GM19463 (cell line): ENCODE measurements around the gene MSI1.
"Not testable (repeated sequence)": the region's sequence is repeated elsewhere in the genome, so short reads cannot be mapped to it uniquely, and the experiment has no call there.

Source experiments
- ATAC-seq: cut with Tn5 transposase; IDR thresholded peaks from one replicate; pipeline ENCODE4 v1.9.1; 2021; ENCODE audit warnings: mild to moderate bottlenecking, moderate library complexity; ENCODE audit not compliant: unreplicated experiment

The MSI1 gene

DNA sequence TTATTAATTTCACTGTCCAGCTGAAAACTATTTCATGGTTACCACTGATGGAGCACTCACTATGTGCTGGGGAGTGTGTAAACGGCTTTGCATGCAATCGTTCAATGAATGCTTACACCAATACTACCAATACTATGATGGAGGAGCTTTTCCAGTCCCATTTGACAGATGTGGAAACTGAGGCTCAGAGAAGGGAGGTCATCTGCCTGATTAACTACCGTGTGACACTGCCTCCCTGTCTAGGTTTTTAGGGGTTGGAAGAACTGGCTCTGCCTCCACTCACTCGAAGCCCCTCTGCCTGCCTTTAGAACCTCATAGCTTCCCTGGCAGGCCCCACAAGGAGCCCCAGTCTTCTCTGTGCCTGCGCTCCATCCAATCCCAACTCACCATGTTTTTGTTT, 11.9 kb downstream of the MSI1 start:
- no peak for ATAC-seq

DNA sequence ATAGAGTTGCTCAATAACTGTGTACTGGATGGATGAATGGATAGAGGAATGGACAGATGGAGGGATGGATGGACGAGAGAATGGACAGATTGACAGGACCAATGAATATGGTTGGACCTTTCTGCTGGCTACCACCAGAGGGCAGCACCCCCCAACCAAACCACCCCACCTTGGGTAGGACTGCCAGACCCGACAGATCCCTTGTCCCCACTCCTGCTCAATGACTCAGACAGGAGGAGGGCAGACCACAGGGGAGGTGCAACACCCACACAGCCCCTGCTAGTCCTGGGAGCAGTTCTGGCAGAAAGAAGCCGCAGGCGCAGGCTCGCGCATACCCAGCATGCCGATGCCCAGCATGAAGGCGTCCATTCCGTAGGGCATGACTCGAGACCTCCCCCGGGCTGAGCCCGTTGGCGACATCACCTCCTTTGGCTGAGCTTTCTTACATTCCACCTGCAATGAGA, 12.4 kb downstream of the MSI1 start:
- ATAC-seq, result no peak

DNA sequence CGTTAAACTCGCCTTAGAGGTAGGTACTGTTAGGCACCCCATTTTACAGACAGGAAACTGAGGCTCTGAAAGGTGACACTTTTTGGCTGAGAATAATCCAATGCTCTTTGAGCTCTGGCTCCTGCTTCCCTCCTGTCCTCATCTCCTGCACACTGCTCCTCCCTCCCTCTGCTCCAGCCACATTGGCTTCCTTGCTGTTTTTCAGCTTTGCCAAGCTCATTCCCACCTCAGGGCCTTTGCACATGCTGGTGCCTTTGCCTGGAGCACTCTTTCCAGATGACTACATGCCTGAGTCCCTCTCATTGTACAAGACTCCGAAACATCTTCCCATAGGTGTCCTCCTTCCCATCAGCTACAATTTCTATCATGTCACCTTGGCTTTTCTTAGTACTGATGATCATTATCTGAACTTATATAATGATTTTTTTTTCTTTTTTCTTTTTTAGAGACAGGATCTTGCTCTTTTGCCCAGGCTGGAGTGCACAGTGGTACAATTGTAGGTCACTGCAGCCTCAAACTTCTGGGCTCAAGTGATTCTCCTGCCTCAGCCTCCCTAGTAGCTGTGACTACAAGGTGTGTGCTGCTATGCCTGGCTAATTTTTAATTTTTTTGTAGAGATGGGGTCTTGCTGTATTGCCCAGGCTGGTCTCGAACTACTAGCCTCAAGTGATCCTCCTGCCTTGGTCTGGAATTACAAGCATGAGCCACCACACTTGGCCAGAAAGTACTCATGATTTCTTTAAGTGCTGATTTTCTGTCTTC, 15.2 kb downstream of the MSI1 start:
- ATAC-seq, result no peak

DNA sequence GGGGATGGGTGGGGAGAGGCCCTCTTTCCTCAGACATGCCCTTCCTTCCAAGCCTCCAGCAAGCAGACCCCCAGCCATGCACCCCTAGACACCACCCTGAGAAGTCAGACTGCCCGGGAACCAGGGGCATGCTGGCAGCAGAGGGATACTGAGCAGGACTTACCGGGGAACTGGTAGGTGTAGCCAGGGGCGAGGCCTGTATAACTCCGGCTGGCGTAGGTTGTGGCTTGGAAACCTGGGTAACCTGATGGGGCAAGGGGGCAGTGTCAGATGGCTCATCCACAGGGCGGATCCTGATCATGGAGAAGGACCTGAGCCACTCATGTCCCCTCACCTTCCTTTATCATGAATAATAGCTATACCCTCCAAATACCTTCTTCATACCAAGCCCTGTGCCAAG, 15.8 kb downstream of the MSI1 start:
- ATAC-seq, result no peak

DNA sequence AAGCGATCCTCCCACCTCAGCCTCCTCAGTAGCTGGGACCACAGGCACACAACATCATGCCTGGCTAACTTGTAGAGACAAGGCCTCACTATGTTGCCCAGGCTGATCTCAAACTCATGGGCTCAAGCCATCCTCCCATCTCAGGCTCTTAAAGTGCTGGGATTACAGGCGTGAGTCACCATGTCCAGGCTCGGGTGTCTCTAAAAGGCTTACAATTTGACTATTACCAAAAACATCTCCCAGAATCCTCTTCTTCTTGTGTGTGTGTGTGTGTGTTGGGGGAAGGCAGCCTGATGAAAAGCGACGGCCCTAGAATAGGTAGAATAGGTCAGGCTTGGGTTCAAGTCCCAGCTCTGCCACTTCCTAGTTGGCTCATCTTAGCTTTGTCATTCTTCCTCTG, 16.8 kb downstream of the MSI1 start:
- ATAC-seq, result no peak

DNA sequence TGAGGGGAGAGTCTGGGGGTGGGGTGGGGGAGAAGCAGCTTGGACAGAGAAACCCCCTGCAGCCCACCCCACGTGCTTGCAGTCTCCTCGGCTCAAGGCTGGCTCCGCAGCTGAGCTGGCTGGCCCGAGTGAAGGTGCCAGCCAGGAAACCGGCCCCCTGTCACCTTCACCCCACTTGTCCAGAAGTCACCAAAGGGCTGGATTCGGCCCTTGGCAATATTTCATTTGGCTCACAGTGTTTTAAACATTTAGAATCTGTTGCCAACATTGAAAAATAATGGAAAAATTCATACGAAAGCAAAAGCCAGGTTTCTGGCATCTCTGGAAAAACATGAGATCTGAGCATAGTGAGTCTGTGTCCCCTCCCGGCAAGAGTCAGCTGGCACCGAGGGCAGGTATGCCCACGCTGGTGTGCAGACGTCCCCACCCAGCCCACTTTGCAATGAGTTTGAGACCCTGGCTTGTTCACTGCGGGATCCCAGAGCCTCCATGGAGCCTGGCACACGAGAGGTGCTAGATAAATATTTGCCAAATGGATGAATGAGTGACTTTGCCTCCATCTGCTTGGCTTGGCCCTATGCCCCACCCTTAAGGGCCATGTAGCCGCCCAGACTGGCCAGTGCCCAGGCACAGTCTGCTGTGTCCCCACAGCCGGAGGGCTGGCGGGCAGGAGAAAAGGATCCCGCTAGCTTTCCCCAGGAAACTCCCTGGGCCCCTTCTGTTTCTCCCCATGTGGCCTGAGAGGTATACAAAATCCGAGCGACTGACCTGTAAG, 18.2 kb downstream of the MSI1 start:
- ATAC-seq, result no peak

DNA sequence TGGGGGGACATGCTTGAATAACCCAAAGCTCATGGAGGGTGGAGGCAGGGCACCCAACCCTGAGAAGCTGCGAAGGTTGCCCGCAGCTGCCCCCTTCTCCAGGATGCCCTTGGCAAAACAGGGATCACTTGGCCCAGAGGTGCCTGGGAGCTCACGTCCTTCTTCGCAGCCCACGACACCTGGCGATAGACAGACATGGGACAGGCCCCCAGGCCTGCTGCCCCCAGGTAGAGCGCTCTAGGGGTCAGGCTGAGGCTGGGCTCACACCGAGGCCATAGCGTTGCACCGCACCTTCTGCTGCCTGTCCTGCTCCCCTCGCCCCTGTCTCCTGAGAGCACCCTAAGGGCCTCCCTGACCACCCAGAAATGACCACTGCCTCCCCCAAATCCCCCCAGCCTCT, 21.2 kb downstream of the MSI1 start:
- ATAC-seq, result no peak

DNA sequence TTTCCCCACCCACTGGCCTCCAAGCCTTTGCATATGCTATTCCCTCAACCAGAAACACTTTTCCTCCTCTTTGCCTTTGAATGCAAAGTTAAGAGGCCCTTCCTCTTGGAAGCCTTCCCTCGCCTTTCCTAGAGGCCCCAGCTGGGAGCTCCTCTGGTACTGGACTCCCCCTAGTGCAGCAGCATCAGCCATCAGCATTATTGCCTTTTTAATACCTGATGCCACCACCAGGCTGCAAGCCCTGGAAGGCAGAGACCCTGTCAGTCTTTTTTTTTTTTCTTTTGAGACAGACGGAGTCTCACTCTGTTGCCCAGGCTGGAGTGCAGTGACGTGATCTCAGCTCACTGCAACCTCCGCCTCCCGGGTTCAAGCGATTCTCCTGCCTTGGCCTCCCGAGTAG, 22.3 kb downstream of the MSI1 start:
- no peak for ATAC-seq

DNA sequence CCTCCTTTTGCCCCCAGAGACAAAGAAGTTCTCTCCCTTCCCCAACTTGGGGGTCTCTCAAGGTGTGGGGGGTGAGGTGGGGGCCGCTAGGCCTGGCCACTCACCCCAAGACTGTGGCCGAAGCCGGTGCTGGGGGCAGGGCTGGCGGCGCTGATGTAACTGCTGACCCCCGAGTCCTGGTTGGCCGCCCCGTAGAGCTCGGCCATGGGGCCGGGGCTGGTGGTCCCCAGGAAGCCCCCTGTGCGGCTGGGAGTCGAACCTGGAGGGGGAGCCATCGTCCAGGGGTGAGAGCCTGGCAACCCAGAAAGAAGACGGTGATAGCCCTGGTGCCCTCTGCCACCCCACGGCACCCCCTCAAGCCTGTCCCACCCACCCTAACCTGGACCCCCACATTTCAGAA, 22.9 kb downstream of the MSI1 start:
- ATAC-seq, result no peak

DNA sequence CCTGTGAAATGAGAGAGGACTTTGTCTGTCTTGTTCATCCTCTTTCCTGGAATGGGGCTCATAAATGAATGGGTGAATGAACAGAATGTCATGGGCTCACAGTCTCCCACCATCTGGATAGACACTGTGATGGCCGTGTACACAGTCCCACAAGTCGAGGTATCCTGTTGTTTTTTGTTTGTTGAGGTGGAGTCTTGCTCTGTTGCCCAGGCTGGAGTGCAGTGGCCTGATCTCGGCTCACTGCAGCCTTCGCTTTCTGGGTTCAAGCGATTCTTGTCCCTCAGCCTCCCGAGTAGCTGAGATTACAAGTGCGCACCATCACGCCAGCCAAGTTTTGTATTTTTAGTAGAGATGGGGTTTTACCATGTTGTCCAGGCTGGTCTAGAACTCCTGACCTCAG, 25.3 kb downstream of the MSI1 start:
- no peak for ATAC-seq

DNA sequence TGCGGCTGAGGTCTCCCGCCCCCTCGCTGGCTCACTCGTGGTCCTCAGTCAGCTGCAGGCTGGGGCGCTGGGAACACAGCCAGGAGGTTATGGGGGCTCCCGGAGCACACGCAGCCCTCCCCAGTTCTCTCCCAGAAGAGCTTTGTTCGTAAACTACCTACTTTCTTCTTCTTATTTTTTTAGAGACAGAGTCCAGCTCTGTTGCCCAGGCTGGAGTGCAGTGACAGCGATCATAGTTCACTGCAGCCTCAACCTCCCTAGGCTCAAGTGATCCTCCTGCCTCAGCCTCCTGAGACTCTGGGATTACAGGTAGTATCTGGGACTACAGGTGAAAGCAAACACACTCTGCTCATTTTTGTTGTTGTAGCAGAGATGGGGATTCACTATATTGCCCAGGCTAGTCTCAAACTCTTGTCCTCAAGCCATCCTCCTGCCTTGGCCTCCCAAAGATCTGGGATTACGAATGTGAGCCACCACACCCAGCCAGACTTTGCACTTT, 25.9 kb downstream of the MSI1 start:
- ATAC-seq, result no peak

DNA sequence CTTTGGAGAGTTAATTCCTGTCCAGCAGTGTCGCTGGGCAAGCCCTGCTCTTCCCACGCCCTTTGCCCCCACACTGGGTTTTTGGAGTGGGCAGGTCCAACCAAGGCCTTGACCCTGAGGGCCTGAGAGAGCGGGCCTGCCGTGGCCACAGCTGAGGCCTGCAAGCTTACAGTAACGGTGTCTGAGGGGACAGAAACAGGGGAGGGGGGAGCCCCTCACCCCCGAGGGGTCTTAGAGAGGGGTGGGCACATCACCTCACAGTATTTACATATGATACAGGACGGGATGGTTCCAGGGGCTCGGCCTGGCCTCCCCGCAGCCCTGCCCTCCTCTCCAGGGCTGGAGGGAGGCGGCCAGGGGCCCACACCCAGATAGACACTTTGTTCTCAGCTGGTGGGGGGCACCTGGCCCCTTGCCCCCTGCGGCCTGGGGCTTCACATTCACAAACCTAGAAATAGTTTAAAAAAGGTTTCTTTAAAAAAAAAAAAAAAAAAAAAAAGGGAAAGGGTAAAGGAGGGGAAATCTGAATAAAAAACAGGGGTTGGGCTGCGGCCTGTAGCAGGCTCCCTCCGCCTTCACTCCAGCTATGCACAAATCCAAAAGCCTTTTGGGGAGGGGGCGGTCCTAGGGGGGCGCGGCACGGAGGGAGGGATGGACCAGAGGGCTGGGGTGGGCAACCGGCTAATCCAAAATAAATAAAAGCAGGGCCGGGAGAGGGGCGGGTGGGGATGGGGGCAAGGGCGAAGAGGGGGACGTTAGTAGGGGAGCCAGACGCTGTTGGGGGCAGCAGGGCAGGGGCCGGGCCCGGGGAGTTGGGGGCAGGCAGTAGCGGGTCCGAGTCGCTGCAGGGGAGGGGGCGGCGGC, 26.6 kb downstream of the MSI1 start:
- no peak for ATAC-seq

DNA sequence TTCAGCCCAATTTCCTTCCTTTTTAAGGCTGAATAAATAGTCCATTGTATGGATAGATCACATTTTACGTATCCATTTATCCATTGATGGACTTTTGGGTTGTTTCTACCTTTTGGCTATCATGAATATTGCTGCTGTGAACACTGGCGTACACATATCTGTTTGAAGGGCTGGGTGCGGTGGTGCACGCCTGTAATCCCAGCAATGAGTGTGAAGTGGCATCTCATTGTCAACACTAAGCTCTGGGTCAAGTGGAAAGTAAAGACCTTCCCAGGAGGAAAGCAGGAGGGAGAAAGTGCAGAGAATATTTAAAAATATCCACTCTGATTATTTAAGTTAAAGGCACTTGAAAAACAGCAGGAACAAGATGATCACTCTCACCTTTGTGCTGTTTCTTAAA, 29.7 kb downstream of the MSI1 start:
- ATAC-seq, result no peak

DNA sequence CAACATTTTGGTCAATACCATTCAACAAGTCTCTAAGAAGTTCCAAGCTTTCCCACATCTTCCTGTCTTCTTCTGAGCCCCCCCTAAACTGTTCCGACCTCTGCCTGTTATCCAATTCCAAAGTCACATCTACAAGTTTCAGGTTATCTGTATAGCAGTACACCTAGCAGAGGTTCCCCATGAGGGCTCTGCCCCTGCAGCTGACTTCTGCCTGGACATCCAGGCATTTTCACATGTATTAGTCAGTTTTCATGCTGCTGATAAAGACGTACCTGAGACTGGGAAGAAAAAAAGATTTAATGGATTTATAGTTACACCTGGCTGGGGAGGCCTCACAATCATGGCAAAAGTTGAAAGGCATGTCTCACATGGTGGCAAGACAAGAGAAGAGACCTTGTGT, 31.2 kb downstream of the MSI1 start:
- no peak for ATAC-seq

DNA sequence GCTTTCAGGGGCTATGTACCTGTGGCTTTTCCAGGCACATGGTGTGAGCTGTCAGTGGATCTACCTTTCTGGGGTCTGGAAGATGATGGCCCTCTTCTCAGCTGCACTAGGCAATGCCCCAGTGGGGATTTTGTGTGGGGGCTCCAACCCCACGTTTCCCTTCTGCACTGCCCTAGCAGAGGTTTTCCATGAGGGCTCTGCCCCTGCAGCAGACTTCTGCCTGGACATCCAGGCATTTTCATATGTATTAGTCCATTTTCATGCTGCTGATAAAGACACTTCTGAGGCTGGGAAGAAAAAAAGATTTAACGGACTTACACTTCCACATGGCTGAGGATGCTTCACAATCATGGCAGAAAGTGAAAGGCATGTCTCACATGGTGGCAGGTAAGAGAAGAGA, 32.6 kb downstream of the MSI1 start:
- not testable (repeated sequence) for ATAC-seq

DNA sequence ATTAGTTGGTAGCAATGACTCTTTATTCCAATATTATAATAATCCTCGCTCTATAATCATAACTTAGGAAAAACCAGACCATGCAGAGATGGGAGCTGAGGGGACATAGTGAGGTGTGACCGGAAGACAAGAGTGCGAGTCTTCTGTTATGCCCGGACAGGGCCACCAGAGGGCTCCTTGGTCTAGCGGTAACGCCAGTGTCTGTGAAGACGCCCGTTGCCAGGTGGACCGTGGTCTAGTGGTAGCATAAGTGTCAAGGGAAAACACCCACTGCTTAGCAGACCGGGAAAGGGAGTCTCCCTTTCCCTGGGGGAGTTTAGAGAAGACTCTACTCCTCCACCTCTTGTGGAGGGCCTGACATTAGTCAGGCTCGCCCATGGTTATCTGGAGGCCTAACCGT, 33.5 kb downstream of the MSI1 start:
- ATAC-seq, result not testable (repeated sequence)

DNA sequence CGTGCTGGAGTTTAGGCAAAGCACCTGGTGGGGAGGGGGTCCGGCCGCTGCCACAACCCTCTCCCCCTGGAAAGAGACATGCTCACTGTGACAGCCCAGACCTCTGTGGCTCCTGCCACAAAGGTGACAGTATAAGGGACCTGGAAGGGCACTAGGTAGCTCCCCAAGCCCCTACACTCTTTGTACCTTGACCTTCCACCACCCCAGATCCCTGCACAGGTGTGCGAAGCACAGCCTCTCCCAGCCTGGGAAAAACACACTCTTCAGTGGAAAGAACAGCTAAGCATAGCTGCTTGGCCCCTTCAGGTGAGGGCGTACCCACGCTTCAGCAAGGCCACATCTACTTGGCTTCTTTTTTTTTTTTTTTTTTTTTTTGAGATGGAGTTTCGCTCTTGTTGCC, 36.4 kb downstream of the MSI1 start:
- ATAC-seq, result no peak

DNA sequence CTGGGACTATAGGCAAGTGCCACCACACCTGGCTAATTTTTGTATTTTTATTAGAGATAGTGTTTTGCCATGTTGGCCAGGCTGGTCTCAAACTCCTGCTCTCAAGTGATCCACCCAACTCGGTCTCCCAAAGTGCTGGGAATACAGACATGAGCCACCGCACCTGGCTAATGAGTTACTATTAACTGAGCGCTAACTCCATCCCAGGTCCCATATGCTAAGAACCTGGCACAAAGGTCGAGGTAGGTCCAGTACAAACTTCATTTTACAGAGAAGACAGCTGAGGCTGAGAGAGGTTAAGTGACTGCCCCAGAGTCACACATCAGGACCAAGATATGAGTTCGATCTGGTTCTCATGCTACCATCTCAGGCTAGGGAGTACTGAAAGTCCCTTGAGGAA, 36.9 kb downstream of the MSI1 start:
- no peak for ATAC-seq

DNA sequence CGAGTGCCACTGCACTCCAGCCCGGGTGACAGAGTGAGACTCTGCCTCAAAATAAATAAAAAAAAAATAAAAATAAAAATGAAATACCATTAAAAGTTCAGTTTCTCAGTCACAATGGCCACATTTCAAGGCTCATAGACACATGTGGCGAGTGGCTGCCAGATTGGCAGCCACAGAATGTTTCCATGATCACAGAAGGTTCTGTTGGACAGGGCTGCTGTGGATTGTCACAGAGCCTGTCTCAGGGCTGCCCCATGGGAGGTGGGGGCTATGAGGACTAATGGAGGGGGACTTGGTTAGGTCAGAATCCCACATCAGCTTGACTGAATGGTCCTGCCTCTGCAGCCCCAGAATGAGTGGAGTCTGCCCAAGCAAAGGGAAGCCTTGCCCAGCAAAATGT, 37.6 kb downstream of the MSI1 start:
- ATAC-seq, result no peak

DNA sequence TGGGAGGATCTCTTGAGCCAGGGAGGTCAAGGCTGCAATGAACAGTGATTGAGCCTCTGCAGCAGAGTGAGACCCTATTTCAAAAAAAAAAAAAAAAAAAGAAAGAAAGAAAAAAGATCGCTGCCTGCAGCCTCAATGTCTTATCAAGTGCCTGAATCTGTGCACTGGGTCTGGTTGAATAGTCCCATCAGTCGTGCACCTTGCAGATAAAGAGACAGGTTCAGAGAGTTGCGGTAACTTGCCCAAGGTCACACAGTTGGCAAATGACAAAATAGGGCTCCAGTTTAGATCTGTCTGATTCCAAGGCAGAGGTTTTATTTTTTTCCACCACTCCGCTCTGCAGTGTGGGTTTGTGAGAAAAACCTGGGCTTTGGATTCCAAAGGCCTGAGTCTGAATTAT, 40.7 kb downstream of the MSI1 start:
- ATAC-seq, result no peak

DNA sequence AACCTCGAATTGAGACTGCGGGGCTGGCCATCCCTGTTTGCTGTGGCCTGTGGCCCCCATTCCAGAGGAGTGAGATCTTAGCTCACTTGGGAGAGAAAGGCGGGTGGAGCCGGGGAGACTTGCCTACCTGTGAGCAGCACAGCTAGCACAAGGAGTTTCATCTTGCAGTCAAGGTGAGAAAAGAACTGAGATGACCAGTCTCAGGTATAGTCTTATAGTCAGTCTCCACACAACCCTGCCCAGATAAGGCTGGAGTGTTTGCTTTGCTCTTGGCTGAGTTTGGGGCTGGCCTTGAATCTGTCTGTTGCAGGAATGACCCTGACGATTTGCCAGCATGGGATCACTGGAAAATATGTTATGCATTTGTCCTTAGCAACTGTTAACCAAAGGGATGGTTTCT, 41.4 kb downstream of the MSI1 start, which contains the start of gene PLA2G1B:
Gene PLA2G1B, minus strand, starts transcription at position 187 of the 400 bp plus-strand sequence. Its CDS starts 26 bp downstream, at position 161.
- ATAC-seq, result no peak
